ENCODE results near the gene RABGAP1L. TPM values are rescaled to one million over a fixed set of nuclear protein-coding genes. Genes with fewer than 3 reads are reported as not detected.

The RABGAP1L gene
- total RNA-seq, 2 experiments from 2014 or later: 59.8 to 67.6 TPM

DNA sequence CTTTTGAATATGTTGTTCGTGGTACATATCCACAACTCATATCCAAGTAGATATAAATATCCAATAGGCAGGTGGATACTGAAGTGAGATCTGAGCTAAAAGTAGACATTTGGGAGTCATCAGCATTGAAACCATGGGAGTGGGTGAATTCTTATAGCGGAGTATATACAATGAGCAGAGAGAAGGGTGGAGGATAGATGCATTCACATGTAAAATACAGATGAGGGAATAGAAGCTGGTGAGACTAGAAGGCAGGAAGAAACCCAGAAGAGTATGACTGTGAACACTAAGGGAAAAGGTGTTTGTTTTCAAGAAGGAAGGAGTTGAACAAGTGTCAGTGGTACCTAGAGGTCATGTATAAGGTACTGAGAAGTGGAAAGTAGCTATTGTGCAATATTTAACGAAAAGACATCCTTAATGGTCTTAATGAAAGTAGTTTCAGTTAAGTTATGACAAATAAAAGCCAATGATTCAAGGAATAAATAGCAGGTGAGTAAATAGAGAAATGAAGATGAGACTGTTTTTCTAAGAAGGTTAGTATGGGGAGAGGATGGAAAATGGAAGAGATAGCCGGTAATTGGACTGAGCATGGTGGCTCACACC lies 658.8 kb downstream of the RABGAP1L start:
- Histone ChIP-seq H3K27ac (ENCODE audit: low read depth in 1 of 2, low read length in 2 of 2) (no peak overlapping the region), H3K4me3 (ENCODE audit: low read length) (no peak overlapping the region), H3K4me1 (ENCODE audit: insufficient read depth, low read length) (no peaks in the 10 kb centered on the region), H3K9me3 (ENCODE audit: control insufficient read depth in 1 of 2, insufficient read depth in 1 of 2, low read length in 2 of 2) (no peaks in the 10 kb centered on the region), H3K36me3 (ENCODE audit: insufficient read depth, low read length) (no peaks in the 10 kb centered on the region), H3K27me3 (ENCODE audit: control insufficient read depth in 1 of 2, insufficient read depth in 2 of 2, low read length in 2 of 2) (no peaks in the 10 kb centered on the region)
- Mint-ChIP-seq H3K9me3 (no peaks in the 10 kb centered on the region), H3K36me3 (ENCODE audit: low read depth) (peaks cover 6% of the 10 kb centered on the region), H3K27me3 (no peaks in the 10 kb centered on the region), H3K4me3 (no peak overlapping the region), H3K4me1 (ENCODE audit: low read depth) (peaks cover 4% of the 10 kb centered on the region), H3K27ac (no peak overlapping the region)
- ATAC-seq (ENCODE audit: poor library complexity) (no peak), DNase-seq (no peak)
- ChIA-PET CTCF (no interaction called here), POLR2A (no interaction called here)
- intact Hi-C loops (cut with DNase I, micrococcal nuclease): no loop called here
- TF ChIP-seq, protein P1, sequence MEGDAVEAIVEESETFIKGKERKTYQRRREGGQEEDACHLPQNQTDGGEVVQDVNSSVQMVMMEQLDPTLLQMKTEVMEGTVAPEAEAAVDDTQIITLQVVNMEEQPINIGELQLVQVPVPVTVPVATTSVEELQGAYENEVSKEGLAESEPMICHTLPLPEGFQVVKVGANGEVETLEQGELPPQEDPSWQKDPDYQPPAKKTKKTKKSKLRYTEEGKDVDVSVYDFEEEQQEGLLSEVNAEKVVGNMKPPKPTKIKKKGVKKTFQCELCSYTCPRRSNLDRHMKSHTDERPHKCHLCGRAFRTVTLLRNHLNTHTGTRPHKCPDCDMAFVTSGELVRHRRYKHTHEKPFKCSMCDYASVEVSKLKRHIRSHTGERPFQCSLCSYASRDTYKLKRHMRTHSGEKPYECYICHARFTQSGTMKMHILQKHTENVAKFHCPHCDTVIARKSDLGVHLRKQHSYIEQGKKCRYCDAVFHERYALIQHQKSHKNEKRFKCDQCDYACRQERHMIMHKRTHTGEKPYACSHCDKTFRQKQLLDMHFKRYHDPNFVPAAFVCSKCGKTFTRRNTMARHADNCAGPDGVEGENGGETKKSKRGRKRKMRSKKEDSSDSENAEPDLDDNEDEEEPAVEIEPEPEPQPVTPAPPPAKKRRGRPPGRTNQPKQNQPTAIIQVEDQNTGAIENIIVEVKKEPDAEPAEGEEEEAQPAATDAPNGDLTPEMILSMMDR (IDR thresholded peaks at IDR 0.05): no peak

GRCh38 chr1:174818951-174819350 lies 659.6 kb downstream of the RABGAP1L start:
- ATAC-seq (ENCODE audit: poor library complexity) (no peak), DNase-seq (no peak)
- Histone ChIP-seq H3K27ac (ENCODE audit: low read depth in 1 of 2, low read length in 2 of 2) (no peak overlapping the region), H3K27me3 (ENCODE audit: control insufficient read depth in 1 of 2, insufficient read depth in 2 of 2, low read length in 2 of 2) (no peaks in the 10 kb centered on the region), H3K4me1 (ENCODE audit: insufficient read depth, low read length) (no peaks in the 10 kb centered on the region), H3K36me3 (ENCODE audit: insufficient read depth, low read length) (no peaks in the 10 kb centered on the region), H3K9me3 (ENCODE audit: control insufficient read depth in 1 of 2, insufficient read depth in 1 of 2, low read length in 2 of 2) (no peaks in the 10 kb centered on the region), H3K4me3 (ENCODE audit: low read length) (no peak overlapping the region)
- H3K9me3 Mint-ChIP-seq: no peaks in the 10 kb centered on the region
- H3K27me3 Mint-ChIP-seq: no peaks in the 10 kb centered on the region
- H3K27ac Mint-ChIP-seq: no peak overlapping the region
- H3K4me1 Mint-ChIP-seq (ENCODE audit: low read depth): peaks cover 4% of the 10 kb centered on the region
- TF ChIP-seq, protein P1 (IDR thresholded peaks at IDR 0.05): no peak
- H3K36me3 Mint-ChIP-seq (ENCODE audit: low read depth): peaks cover 5% of the 10 kb centered on the region
- CTCF ChIA-PET: no interaction called here
- POLR2A ChIA-PET: no interaction called here
- H3K4me3 Mint-ChIP-seq: no peak overlapping the region
- intact Hi-C loops (cut with DNase I, micrococcal nuclease): no loop called here

DNA sequence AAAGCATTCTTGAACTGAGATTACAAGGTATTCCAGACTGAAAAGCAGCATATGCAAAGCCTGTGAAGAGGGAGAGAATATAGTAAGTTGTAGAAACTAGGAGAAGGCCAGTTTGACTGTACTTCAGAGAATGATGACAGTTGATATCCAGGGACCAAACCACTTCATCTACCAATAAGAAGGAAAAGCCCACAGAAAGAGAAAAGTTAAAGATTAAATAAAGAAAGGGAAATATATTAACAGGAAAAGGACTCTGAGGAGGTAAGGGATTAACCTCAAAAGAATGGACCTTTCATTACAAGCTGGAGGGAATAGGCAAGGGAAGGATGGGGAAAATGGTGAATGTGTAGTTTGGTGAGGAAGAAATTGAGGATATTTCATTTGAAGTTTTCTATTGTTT lies 660.3 kb downstream of the RABGAP1L start:
- no peaks in the 10 kb centered on the region for H3K4me1 ChIP-seq (ENCODE audit: insufficient read depth, low read length)
- no peak overlapping the region for H3K4me3 ChIP-seq (ENCODE audit: low read length)
- Mint-ChIP-seq H3K36me3 (ENCODE audit: low read depth) (peaks cover 5% of the 10 kb centered on the region), H3K9me3 (no peaks in the 10 kb centered on the region), H3K27me3 (no peaks in the 10 kb centered on the region), H3K27ac (no peak overlapping the region), H3K4me3 (no peak overlapping the region), H3K4me1 (ENCODE audit: low read depth) (peaks cover 4% of the 10 kb centered on the region)
- H3K9me3 ChIP-seq (ENCODE audit: control insufficient read depth in 1 of 2, insufficient read depth in 1 of 2, low read length in 2 of 2): no peaks in the 10 kb centered on the region
- ATAC-seq (ENCODE audit: poor library complexity) (no peak), DNase-seq (no peak)
- H3K36me3 ChIP-seq (ENCODE audit: insufficient read depth, low read length): no peaks in the 10 kb centered on the region
- POLR2A ChIA-PET: no interaction called here
- CTCF ChIA-PET: no interaction called here
- H3K27ac ChIP-seq (ENCODE audit: low read depth in 1 of 2, low read length in 2 of 2): no peak overlapping the region
- TF ChIP-seq, protein P1 (IDR thresholded peaks at IDR 0.05): no peak
- no peaks in the 10 kb centered on the region for H3K27me3 ChIP-seq (ENCODE audit: control insufficient read depth in 1 of 2, insufficient read depth in 2 of 2, low read length in 2 of 2)
- intact Hi-C loops (cut with DNase I, micrococcal nuclease): no loop called here

Data from CD4-positive, alpha-beta T cell (primary cell).